Keratinocyte (primary cell): ENCODE results near the gene WDR27.

Source experiments
- CTCF ChIP-seq, 3 experiments: IDR thresholded peaks in 1 of 3; conservative IDR thresholded peaks in 1 of 3; optimal IDR thresholded peaks in 1 of 3; 2 replicates in 2 of 3; 3 replicates in 1 of 3; pipeline versions ENCODE3 to v1.5.1; 2011; ENCODE audit warnings: low read length in 3 of 3, mild to moderate bottlenecking in 3 of 3, moderate library complexity in 2 of 3, control low read depth in 1 of 3, inconsistent platforms in 1 of 3; ENCODE audit not compliant: insufficient read depth in 2 of 3; ENCODE audit errors: extremely low read depth in 1 of 3
- EZH2 ChIP-seq: IDR thresholded peaks from one replicate; pipeline ENCODE4 v1.6.1; 2012; ENCODE audit warnings: inconsistent platforms, mild to moderate bottlenecking, low read length, moderate library complexity

- TF ChIP-seq EZH2: no peak
- TF ChIP-seq CTCF (optimal IDR thresholded peaks at IDR 0.05 in 1 of 3, IDR thresholded peaks at IDR 0.05 in 1 of 3, conservative IDR thresholded peaks at IDR 0.05 in 1 of 3; ENCODE audit: extremely low read depth in 1 of 3, insufficient read depth in 2 of 3, low read length in 3 of 3): no peak
Observed at GRCh38 chr6:169449221-169449620, 252.6 kb downstream of the WDR27 start.
